ENCODE measurements around the gene TMEM51.

TMEM51 gene

GRCh38 chr1:15186846-15187151 lies 33.3 kb downstream of the TMEM51 start:
- H3K27me3 ChIP-seq (replicated peaks; ENCODE audit: control insufficient read depth, insufficient read depth, low read length), result no peaks in the 10 kb centered on the region; the same call in 1 of the 2 replicates
- H3K4me3 ChIP-seq (replicated peaks; ENCODE audit: low read depth, low read length), result no peak overlapping the region
- no peak for DNase-seq (ENCODE audit: extremely low read depth, insufficient read length)

GRCh38 chr1:15187175-15188129 lies 33.9 kb downstream of the TMEM51 start:
- TF ChIP-seq CTCF (IDR thresholded peaks at IDR 0.05; ENCODE audit: insufficient read depth, low read length, poor library complexity, severe bottlenecking), result no peak
- no peak for DNase-seq (ENCODE audit: extremely low read depth, insufficient read length)
- no peaks in the 10 kb centered on the region for H3K36me3 ChIP-seq (ENCODE audit: control insufficient read depth, insufficient read depth, low read length)
- no peaks in the 10 kb centered on the region; the same call in 1 of the 2 replicates for H3K27me3 ChIP-seq (replicated peaks; ENCODE audit: control insufficient read depth, insufficient read depth, low read length)
- no peak overlapping the region for H3K4me3 ChIP-seq (replicated peaks; ENCODE audit: low read depth, low read length)

More at GRCh38 chr1:15186846-15187151, 33.3 kb downstream of the TMEM51 start:
- H3K36me3 ChIP-seq (ENCODE audit: control insufficient read depth, insufficient read depth, low read length), result no peaks in the 10 kb centered on the region
- no peak for TF ChIP-seq CTCF (IDR thresholded peaks at IDR 0.05; ENCODE audit: insufficient read depth, low read length, poor library complexity, severe bottlenecking)

GRCh38 chr1:15188130-15188524 lies 34.6 kb downstream of the TMEM51 start:
- H3K4me3 ChIP-seq (replicated peaks; ENCODE audit: low read depth, low read length), result no peak overlapping the region
- H3K36me3 ChIP-seq (ENCODE audit: control insufficient read depth, insufficient read depth, low read length), result no peaks in the 10 kb centered on the region
- no peak for DNase-seq (ENCODE audit: extremely low read depth, insufficient read length)
- no peak for TF ChIP-seq CTCF (IDR thresholded peaks at IDR 0.05; ENCODE audit: insufficient read depth, low read length, poor library complexity, severe bottlenecking)
- no peaks in the 10 kb centered on the region; the same call in 1 of the 2 replicates for H3K27me3 ChIP-seq (replicated peaks; ENCODE audit: control insufficient read depth, insufficient read depth, low read length)

GRCh38 chr1:15188678-15189077 lies 35.1 kb downstream of the TMEM51 start:
- no peak for DNase-seq (ENCODE audit: extremely low read depth, insufficient read length)
- H3K27me3 ChIP-seq (replicated peaks; ENCODE audit: control insufficient read depth, insufficient read depth, low read length), result no peaks in the 10 kb centered on the region; the same call in 1 of the 2 replicates
- no peak overlapping the region for H3K4me3 ChIP-seq (replicated peaks; ENCODE audit: low read depth, low read length)
- no peaks in the 10 kb centered on the region for H3K36me3 ChIP-seq (ENCODE audit: control insufficient read depth, insufficient read depth, low read length)
- TF ChIP-seq CTCF (IDR thresholded peaks at IDR 0.05; ENCODE audit: insufficient read depth, low read length, poor library complexity, severe bottlenecking), result no peak

GRCh38 chr1:15189692-15190370 lies 36.3 kb downstream of the TMEM51 start:
- Histone ChIP-seq H3K4me3 (replicated peaks; ENCODE audit: low read depth, low read length) (no peak overlapping the region), H3K27me3 (replicated peaks; ENCODE audit: control insufficient read depth, insufficient read depth, low read length) (no peaks in the 10 kb centered on the region), H3K36me3 (ENCODE audit: control insufficient read depth, insufficient read depth, low read length) (no peaks in the 10 kb centered on the region)
- no peak for DNase-seq (ENCODE audit: extremely low read depth, insufficient read length)
- no peak for TF ChIP-seq CTCF (IDR thresholded peaks at IDR 0.05; ENCODE audit: insufficient read depth, low read length, poor library complexity, severe bottlenecking)

Measured in GM06990 (cell line).